ENCODE results near the gene CPA4. TPM values are rescaled to one million over a fixed set of nuclear protein-coding genes. Genes with fewer than 3 reads are reported as not detected.

The CPA4 gene
- total and polyA plus RNA-seq, 2 experiments from 2014 or later: 1.1 to 3.3 TPM

GRCh38 chr7:130342701-130343380 is 49.9 kb downstream of the CPA4 start:
- Histone ChIP-seq H3K27ac (no peak overlapping the region), H4K20me1 (ENCODE audit: insufficient read depth, poor library complexity, severe bottlenecking) (no peaks in the 10 kb centered on the region), H3K4me3 (no peak overlapping the region), H3K4me2 (no peak overlapping the region), H3K27me3 (no peaks in the 10 kb centered on the region), H3K4me1 (ENCODE audit: insufficient read depth) (no peaks in the 10 kb centered on the region), H3K36me3 (replicated peaks; ENCODE audit: insufficient read depth, low read depth) (no peaks in the 10 kb centered on the region), H2AFZ (no peak overlapping the region), H3K9me2 (replicated peaks; ENCODE audit: insufficient read depth) (no peaks in the 10 kb centered on the region), H3K9me3 (ENCODE audit: low read depth) (no peaks in the 10 kb centered on the region), H3K79me2 (no peaks in the 10 kb centered on the region)
- DNase-seq (ENCODE audit: low spot score): no peak
- 71% methylated on average over 3 of the region's 3 CpGs for WGBS (ENCODE audit: low lambda C conversion rate, missing lambda C conversion rate)
- TF ChIP-seq CTCF (IDR thresholded peaks at IDR 0.05; ENCODE audit: poor library complexity) (no peak), EZH2phosphoT487 (IDR thresholded peaks at IDR 0.05; ENCODE audit: low read depth, severe bottlenecking, unreplicated experiment) (no peak), EZH2 (IDR thresholded peaks at IDR 0.05; ENCODE audit: borderline replicate concordance) (no peak)

GRCh38 chr7:130344271-130344866 is 51.4 kb downstream of the CPA4 start, which contains the start of gene CPA5:
Gene CPA5, plus strand, starts transcription at chr7:130344816. Its CDS starts 1,670 bp downstream, at chr7:130346486.
- TF ChIP-seq EZH2 (IDR thresholded peaks at IDR 0.05; ENCODE audit: borderline replicate concordance) (no peak), EZH2phosphoT487 (IDR thresholded peaks at IDR 0.05; ENCODE audit: low read depth, severe bottlenecking, unreplicated experiment) (no peak), CTCF (IDR thresholded peaks at IDR 0.05; ENCODE audit: poor library complexity) (no peak)
- H3K27me3 ChIP-seq: no peaks in the 10 kb centered on the region
- no peaks in the 10 kb centered on the region for H4K20me1 ChIP-seq (ENCODE audit: insufficient read depth, poor library complexity, severe bottlenecking)
- H3K4me3 ChIP-seq: no peak within 1 kb of the TSS
- no peaks in the 10 kb centered on the region for H3K79me2 ChIP-seq
- H3K4me2 ChIP-seq: no peak within 1 kb of the TSS
- no peaks in the 10 kb centered on the region for H3K36me3 ChIP-seq (replicated peaks; ENCODE audit: insufficient read depth, low read depth)
- no peaks in the 10 kb centered on the region for H3K4me1 ChIP-seq (ENCODE audit: insufficient read depth)
- H3K9me3 ChIP-seq (ENCODE audit: low read depth): no peaks in the 10 kb centered on the region
- no peak within 1 kb of the TSS for H3K27ac ChIP-seq
- H2AFZ ChIP-seq: peak within 1 kb of the TSS; percentile 12
- no peak for DNase-seq (ENCODE audit: low spot score)
- WGBS (ENCODE audit: low lambda C conversion rate, missing lambda C conversion rate): 96% methylated on average over 5 of the region's 5 CpGs
- H3K9me2 ChIP-seq (replicated peaks; ENCODE audit: insufficient read depth): no peaks in the 10 kb centered on the region

GRCh38 chr7:130345136-130345535 is 52.2 kb downstream of the CPA4 start:
- no peaks in the 10 kb centered on the region for H3K9me3 ChIP-seq (ENCODE audit: low read depth)
- H2AFZ ChIP-seq: peak overlapping the region; percentile 12
- H3K4me3 ChIP-seq: no peak overlapping the region
- TF ChIP-seq EZH2phosphoT487 (IDR thresholded peaks at IDR 0.05; ENCODE audit: low read depth, severe bottlenecking, unreplicated experiment): no peak
- TF ChIP-seq EZH2 (IDR thresholded peaks at IDR 0.05; ENCODE audit: borderline replicate concordance): no peak
- no peak for TF ChIP-seq CTCF (IDR thresholded peaks at IDR 0.05; ENCODE audit: poor library complexity)
- 48% methylated on average over 8 of the region's 8 CpGs for WGBS (ENCODE audit: low lambda C conversion rate, missing lambda C conversion rate)
- no peak overlapping the region for H3K4me2 ChIP-seq
- H3K4me1 ChIP-seq (ENCODE audit: insufficient read depth): peaks cover 2% of the 10 kb centered on the region
- H3K27ac ChIP-seq: no peak overlapping the region
- no peaks in the 10 kb centered on the region for H3K9me2 ChIP-seq (replicated peaks; ENCODE audit: insufficient read depth)
- no peak for DNase-seq (ENCODE audit: low spot score)
- no peaks in the 10 kb centered on the region for H4K20me1 ChIP-seq (ENCODE audit: insufficient read depth, poor library complexity, severe bottlenecking)
- H3K79me2 ChIP-seq: no peaks in the 10 kb centered on the region
- no peaks in the 10 kb centered on the region for H3K36me3 ChIP-seq (replicated peaks; ENCODE audit: insufficient read depth, low read depth)
- no peaks in the 10 kb centered on the region for H3K27me3 ChIP-seq

Data from hepatocyte (in vitro differentiated cells).